Testis (tissue), 3 donors: Measurements from ENCODE around the gene CEP162. TPM values are rescaled to one million over a fixed set of nuclear protein-coding genes. Genes with fewer than 3 reads are reported as not detected.
"Not testable (repeated sequence)": the region's sequence is repeated elsewhere in the genome, so short reads cannot be mapped to it uniquely, and the experiment has no call there.

Experiments
- DNase-seq: peaks from one replicate; pipeline ENCODE4 v3.0.0-alpha.2; 2019
- H3K27ac ChIP-seq, 2 donors: fragments of 200-600 bp; sonication (generic); one replicate each; pipeline ENCODE4 v1.5.1; 2019
- H3K27me3 ChIP-seq: fragments of 200-600 bp; sonication (generic); one replicate; pipeline ENCODE4 v1.5.1; 2019
- H3K36me3 ChIP-seq: fragments of 200-600 bp; sonication (generic); one replicate; pipeline ENCODE4 v1.5.1; 2017; ENCODE audit warnings: low read depth; ENCODE audit errors: missing control alignments
- H3K4me1 ChIP-seq: fragments of 200-600 bp; sonication (generic); one replicate; pipeline ENCODE4 v1.5.1; 2019
- H3K4me3 ChIP-seq, 2 donors: fragments of 200-600 bp; sonication (generic); one replicate each; pipeline ENCODE4 v1.5.1; 2017 to 2019
- H3K9me3 ChIP-seq: fragments of 200-600 bp; sonication (generic); one replicate; pipeline ENCODE4 v1.5.1; 2017
- POLR2A ChIP-seq: fragments of 450-650 bp; IDR thresholded peaks from one replicate; pipeline ENCODE4 v1.6.1; 2017; ENCODE audit warnings: antibody characterized with exemption, mild to moderate bottlenecking, moderate library complexity
- WGBS, 2 donors: methylation state at CpG; one replicate each; pipeline ENCODE4 v1.1.5; 2018; 5-methylcytosine and 5-hydroxymethylcytosine counted together
- intact Hi-C: fragments of 100-400 bp; cut with DNase I; formaldehyde crosslinking; loops from one replicate; pipeline ENCODE4 v1.15.1; 2023; ENCODE audit warnings: low total_unique reads
- polyA plus RNA-seq: library from polyadenylated mRNA; stranded (reverse); fragments of 350-450 nt; fragmentation: Illumina TruSeq; extraction: RNeasy Lipid Tissue Mini Kit (QIAGEN cat#74804); gene quantifications from one replicate; pipeline ENCODE4 v1.2.3, GENCODE V29; 2014; ENCODE audit warnings: low read depth, low replicate concordance; ENCODE audit not compliant: insufficient read depth
- total RNA-seq, 2 donors: library from RNA; depleted of rRNA; stranded (reverse); fragments of >200 nt; gene quantifications; one replicate each; pipeline ENCODE4 v1.2.3, GENCODE V29; 2016
- TF ChIP-seq, protein P1 (sequence below), 3 experiments: fragments of 450-650 bp in 2 of 3; fragments of 200-600 bp in 1 of 3; sonication (generic) in 1 of 3; IDR thresholded peaks; one replicate each; pipeline ENCODE4 v1.5.1; 2016 to 2019; ENCODE audit warnings: antibody characterized with exemption in 3 of 3, mild to moderate bottlenecking in 2 of 3, moderate library complexity in 1 of 3

The CEP162 gene
- total and polyA plus RNA-seq, 3 donors from 2014 or later: 8.6 to 36.0 (median 20.3) TPM

DNA sequence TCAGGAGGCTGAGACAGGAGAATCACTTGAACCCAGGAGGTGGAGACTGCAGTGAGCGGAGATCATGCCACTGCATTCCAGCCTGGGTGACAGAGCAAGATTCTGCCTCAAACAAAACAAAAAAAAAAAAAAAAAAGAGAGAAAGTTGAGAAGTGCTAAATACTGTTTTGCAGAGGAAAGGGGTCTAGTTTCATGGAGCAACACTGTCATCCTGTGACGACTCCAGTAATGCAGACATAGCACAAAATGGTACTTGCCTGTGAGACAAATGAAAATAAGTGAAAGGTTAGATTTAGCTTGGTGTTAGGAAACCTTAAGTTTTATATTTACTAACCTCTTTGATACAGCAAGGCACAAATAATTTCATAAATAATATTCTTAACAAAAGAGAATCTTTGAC is 29.7 kb downstream of the CEP162 start:
- H3K27ac ChIP-seq: no peak overlapping the region
- H3K9me3 ChIP-seq: no peaks in the 10 kb centered on the region
- no peaks in the 10 kb centered on the region for H3K4me1 ChIP-seq
- no peak overlapping the region for H3K4me3 ChIP-seq
- no peaks in the 10 kb centered on the region for H3K27me3 ChIP-seq
- DNase-seq: no peak
- 83 to 92% methylated on average over 2 of the region's 2 CpGs for WGBS, 2 donors
- TF ChIP-seq, protein P1, sequence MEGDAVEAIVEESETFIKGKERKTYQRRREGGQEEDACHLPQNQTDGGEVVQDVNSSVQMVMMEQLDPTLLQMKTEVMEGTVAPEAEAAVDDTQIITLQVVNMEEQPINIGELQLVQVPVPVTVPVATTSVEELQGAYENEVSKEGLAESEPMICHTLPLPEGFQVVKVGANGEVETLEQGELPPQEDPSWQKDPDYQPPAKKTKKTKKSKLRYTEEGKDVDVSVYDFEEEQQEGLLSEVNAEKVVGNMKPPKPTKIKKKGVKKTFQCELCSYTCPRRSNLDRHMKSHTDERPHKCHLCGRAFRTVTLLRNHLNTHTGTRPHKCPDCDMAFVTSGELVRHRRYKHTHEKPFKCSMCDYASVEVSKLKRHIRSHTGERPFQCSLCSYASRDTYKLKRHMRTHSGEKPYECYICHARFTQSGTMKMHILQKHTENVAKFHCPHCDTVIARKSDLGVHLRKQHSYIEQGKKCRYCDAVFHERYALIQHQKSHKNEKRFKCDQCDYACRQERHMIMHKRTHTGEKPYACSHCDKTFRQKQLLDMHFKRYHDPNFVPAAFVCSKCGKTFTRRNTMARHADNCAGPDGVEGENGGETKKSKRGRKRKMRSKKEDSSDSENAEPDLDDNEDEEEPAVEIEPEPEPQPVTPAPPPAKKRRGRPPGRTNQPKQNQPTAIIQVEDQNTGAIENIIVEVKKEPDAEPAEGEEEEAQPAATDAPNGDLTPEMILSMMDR (IDR thresholded peaks at IDR 0.05): no peak
- TF ChIP-seq POLR2A: no peak
- intact Hi-C loops: no loop called here
- no peaks in the 10 kb centered on the region for H3K36me3 ChIP-seq

DNA sequence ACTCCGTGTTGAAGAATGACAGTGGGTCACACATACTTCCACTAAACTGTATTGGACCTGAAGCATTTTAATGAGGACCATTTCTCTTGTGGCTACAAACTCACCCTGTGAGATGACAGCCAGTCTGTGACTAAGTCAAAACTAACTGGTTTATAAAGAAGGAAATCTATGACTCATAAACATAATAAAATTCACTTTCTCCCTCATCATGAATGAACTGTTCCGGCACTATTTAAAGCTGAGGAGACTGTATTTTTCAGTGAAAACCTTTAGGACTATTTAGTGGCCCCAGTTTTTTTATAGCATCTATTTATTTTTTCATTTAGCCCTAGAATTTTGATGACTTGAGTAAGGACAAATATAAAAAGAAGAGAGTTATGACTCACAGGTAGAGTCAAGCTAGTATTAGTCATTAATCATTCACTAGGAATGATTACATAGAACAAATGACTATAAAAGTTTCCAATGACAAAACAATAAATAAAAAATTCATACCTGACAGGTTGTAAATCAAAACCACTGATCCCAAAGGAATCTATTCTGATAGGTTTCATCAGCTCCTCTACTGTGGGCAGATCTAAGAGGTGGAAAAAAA is 34.2 kb downstream of the CEP162 start:
- H3K4me1 ChIP-seq: no peaks in the 10 kb centered on the region
- intact Hi-C loops: no loop called here
- H3K4me3 ChIP-seq: no peak overlapping the region
- H3K9me3 ChIP-seq: no peaks in the 10 kb centered on the region
- no peak for DNase-seq
- 91 to 93% methylated on average over 2 of the region's 2 CpGs for WGBS, 2 donors
- no peak for TF ChIP-seq POLR2A
- TF ChIP-seq, protein P1 (IDR thresholded peaks at IDR 0.05): no peak
- H3K27ac ChIP-seq: no peak overlapping the region
- H3K36me3 ChIP-seq: no peaks in the 10 kb centered on the region
- H3K27me3 ChIP-seq: no peaks in the 10 kb centered on the region

GRCh38 chr6:84191802-84192201 is 35.6 kb downstream of the CEP162 start:
- Histone ChIP-seq H3K36me3 (no peaks in the 10 kb centered on the region), H3K4me3 (no peak overlapping the region), H3K4me1 (no peaks in the 10 kb centered on the region), H3K9me3 (no peaks in the 10 kb centered on the region), H3K27me3 (no peaks in the 10 kb centered on the region), H3K27ac (no peak overlapping the region)
- intact Hi-C loops: no loop called here
- TF ChIP-seq, protein P1 (IDR thresholded peaks at IDR 0.05): no peak
- TF ChIP-seq POLR2A: no peak
- no peak for DNase-seq
- WGBS, 2 donors: 87 to 100% methylated on average over 2 of the region's 2 CpGs

DNA sequence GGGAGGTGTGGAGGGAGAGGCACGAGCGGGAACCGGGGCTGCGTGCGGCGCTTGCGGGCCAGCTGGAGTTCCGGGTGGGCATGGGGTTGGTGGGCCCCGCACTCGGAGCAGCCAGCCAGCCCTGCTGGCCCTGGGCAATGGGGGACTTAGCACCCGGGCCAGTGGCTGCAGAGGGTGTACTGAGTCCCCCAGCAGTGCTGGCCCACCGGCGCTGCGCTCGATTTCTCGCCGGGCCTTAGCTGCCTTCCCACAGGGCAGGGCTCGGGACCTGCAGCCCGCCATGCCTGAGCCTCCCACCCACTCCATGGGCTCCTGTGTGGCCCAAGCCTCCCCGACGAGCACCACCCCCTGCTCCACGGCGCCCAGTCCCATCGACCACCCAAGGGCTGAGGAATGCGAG is 38.1 kb downstream of the CEP162 start:
- H3K9me3 ChIP-seq, DNase-seq, H3K27me3 ChIP-seq, intact Hi-C loops, H3K4me1 ChIP-seq, H3K4me3 ChIP-seq, H3K27ac ChIP-seq, H3K36me3 ChIP-seq: not testable (repeated sequence)
- 100% methylated on average over 1 of the region's 25 CpGs; no CpG with 5 or more reads in 1 of the 2 donors for WGBS, 2 donors

DNA sequence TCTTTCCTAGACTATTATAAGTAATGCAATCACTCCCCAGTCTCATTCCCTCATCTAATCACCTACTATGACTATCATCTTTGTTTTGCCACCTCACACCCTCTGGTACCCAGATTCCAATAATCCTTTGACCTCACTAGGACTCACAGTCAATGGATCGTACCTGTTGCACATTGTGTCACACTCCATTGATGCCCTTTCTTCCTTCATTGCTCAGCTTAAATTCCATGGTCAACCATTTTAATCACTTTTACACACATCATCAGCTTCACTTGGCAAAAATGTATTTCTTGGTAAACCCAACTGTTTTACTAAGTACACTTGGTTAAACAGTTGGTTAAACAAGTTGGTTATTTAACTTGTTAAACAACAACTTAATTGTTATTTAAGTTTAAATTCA is 44.0 kb downstream of the CEP162 start:
- H3K27ac ChIP-seq: no peak overlapping the region
- DNase-seq: no peak
- intact Hi-C loops: no loop called here
- H3K27me3 ChIP-seq: no peaks in the 10 kb centered on the region
- TF ChIP-seq, protein P1 (IDR thresholded peaks at IDR 0.05): no peak
- no peak for TF ChIP-seq POLR2A
- WGBS, 2 donors: 88 to 91% methylated on average over 1 of the region's 1 CpG
- H3K36me3 ChIP-seq: no peaks in the 10 kb centered on the region
- no peak overlapping the region for H3K4me3 ChIP-seq
- H3K9me3 ChIP-seq: no peaks in the 10 kb centered on the region
- no peaks in the 10 kb centered on the region for H3K4me1 ChIP-seq
